GM12891 (cell line): ENCODE data around the gene KSR1.

Source experiments
- POLR2A ChIP-seq: IDR thresholded peaks from 2 replicates; pipeline ENCODE4 v1.6.1; 2011; ENCODE audit warnings: low read depth, low read length, control low read depth
- POLR2AphosphoS5 ChIP-seq: IDR thresholded peaks from 2 replicates; pipeline ENCODE4 v1.6.1; 2011; ENCODE audit warnings: low read depth, low read length, control low read depth
- POU2F2 ChIP-seq: IDR thresholded peaks from 2 replicates; pipeline ENCODE4 v1.6.1; 2011; ENCODE audit warnings: low read depth, mild to moderate bottlenecking, control low read depth, low read length, moderate library complexity
- SPI1 ChIP-seq: IDR thresholded peaks from 2 replicates; pipeline ENCODE4 v1.6.1; 2011; ENCODE audit warnings: low read depth, low read length, control low read depth
- TAF1 ChIP-seq: IDR thresholded peaks from 2 replicates; pipeline ENCODE4 v1.6.1; 2011; ENCODE audit warnings: low read depth, low read length, control low read depth

GRCh38 chr17:27542841-27543463 lies 86.7 kb downstream of the KSR1 start:
- TF ChIP-seq POLR2A (no peak), POLR2AphosphoS5 (no peak), POU2F2 (no peak), TAF1 (no peak), SPI1 (no peak)
